ENCODE data around the gene DENND4C. TPM values are rescaled to one million over a fixed set of nuclear protein-coding genes. Genes with fewer than 3 reads are reported as not detected.
"Not testable (repeated sequence)": the region's sequence is repeated elsewhere in the genome, so short reads cannot be mapped to it uniquely, and the experiment has no call there.

Gene DENND4C
- polyA plus RNA-seq, 2 of the 4 experiments (the other 2 are of a cell fraction) = 17.4 to 44.1 TPM

- H3K4me1 ChIP-seq; H3K9me3 ChIP-seq; FAIRE-seq; ATAC-seq; DNase-seq (ENCODE audit: low read depth in 1 of 2, low spot score in 1 of 2); H3K4me3 ChIP-seq; H3K4me2 ChIP-seq; H3K27ac ChIP-seq; POLR2A ChIA-PET: not testable (repeated sequence)
- CTCF ChIA-PET = interaction anchor here (0.6 kb wide), 1 partner anchor 153 kb away, joined by 3 read pairs; no protein-coding TSS in a partner anchor
- WGBS (ENCODE audit: missing lambda C conversion rate) = 86% methylated on average over 3 of the region's 3 CpGs
- TF ChIP-seq, protein P1, sequence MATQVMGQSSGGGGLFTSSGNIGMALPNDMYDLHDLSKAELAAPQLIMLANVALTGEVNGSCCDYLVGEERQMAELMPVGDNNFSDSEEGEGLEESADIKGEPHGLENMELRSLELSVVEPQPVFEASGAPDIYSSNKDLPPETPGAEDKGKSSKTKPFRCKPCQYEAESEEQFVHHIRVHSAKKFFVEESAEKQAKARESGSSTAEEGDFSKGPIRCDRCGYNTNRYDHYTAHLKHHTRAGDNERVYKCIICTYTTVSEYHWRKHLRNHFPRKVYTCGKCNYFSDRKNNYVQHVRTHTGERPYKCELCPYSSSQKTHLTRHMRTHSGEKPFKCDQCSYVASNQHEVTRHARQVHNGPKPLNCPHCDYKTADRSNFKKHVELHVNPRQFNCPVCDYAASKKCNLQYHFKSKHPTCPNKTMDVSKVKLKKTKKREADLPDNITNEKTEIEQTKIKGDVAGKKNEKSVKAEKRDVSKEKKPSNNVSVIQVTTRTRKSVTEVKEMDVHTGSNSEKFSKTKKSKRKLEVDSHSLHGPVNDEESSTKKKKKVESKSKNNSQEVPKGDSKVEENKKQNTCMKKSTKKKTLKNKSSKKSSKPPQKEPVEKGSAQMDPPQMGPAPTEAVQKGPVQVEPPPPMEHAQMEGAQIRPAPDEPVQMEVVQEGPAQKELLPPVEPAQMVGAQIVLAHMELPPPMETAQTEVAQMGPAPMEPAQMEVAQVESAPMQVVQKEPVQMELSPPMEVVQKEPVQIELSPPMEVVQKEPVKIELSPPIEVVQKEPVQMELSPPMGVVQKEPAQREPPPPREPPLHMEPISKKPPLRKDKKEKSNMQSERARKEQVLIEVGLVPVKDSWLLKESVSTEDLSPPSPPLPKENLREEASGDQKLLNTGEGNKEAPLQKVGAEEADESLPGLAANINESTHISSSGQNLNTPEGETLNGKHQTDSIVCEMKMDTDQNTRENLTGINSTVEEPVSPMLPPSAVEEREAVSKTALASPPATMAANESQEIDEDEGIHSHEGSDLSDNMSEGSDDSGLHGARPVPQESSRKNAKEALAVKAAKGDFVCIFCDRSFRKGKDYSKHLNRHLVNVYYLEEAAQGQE (IDR thresholded peaks at IDR 0.05) = peak; percentile 77; the same call in 1 of the 2 replicates
These were observed 36.4 kb downstream of the DENND4C start for GRCh38 chr9:19266778-19267384.

DNA sequence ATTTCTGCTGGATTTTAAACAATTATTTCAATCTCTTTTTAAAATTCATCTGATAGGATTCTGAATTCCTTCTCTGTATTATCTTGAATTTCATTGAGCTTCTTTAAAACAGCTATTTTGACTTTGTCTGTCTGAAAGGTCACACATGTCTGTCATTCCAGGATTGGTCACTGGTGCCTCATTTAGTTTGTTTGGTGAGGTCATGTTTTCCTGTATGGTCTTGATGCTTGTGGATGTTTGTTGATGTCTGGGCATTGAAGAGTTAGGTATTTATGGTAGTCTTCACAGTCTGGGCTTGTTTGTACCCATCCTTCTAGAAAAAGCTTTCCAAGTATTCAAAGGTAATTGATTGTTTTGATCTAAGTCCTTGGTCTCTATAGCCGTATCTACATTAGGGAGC lies 39.1 kb downstream of the DENND4C start:
- no peak for TF ChIP-seq HOXA7 (CRISPR knock-in tag; IDR thresholded peaks at IDR 0.05)
- no peak for TF ChIP-seq CBX2 (IDR thresholded peaks at IDR 0.05; ENCODE audit: borderline replicate concordance, low read depth)
- TF ChIP-seq, protein P2, sequence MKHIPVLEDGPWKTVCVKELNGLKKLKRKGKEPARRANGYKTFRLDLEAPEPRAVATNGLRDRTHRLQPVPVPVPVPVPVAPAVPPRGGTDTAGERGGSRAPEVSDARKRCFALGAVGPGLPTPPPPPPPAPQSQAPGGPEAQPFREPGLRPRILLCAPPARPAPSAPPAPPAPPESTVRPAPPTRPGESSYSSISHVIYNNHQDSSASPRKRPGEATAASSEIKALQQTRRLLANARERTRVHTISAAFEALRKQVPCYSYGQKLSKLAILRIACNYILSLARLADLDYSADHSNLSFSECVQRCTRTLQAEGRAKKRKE (CRISPR knock-in tag; IDR thresholded peaks at IDR 0.05; ENCODE audit: low read depth) = no peak
- TF ChIP-seq HEYL (CRISPR knock-in tag; IDR thresholded peaks at IDR 0.05) = no peak
- TF ChIP-seq GATA3 (IDR thresholded peaks at IDR 0.05; ENCODE audit: borderline replicate concordance) = no peak
- TF ChIP-seq POLR2A (IDR thresholded peaks at IDR 0.05; ENCODE audit: low read length) = no peak
- TF ChIP-seq JUN (IDR thresholded peaks at IDR 0.05) = no peak
- no peak for TF ChIP-seq CHD2 (IDR thresholded peaks at IDR 0.05; ENCODE audit: low read length, partially characterized antibody)
- TF ChIP-seq KDM1A (IDR thresholded peaks at IDR 0.05; ENCODE audit: low read depth) = no peak
- no peak for TF ChIP-seq SMC3 (IDR thresholded peaks at IDR 0.05)
- TF ChIP-seq, protein P3, sequence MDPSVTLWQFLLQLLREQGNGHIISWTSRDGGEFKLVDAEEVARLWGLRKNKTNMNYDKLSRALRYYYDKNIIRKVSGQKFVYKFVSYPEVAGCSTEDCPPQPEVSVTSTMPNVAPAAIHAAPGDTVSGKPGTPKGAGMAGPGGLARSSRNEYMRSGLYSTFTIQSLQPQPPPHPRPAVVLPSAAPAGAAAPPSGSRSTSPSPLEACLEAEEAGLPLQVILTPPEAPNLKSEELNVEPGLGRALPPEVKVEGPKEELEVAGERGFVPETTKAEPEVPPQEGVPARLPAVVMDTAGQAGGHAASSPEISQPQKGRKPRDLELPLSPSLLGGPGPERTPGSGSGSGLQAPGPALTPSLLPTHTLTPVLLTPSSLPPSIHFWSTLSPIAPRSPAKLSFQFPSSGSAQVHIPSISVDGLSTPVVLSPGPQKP (IDR thresholded peaks at IDR 0.05; ENCODE audit: low read depth, low read length) = no peak
- TF ChIP-seq NPAS2 (CRISPR knock-in tag; IDR thresholded peaks at IDR 0.05; ENCODE audit: borderline replicate concordance) = no peak
- DNase-seq (ENCODE audit: low read depth in 1 of 2, low spot score in 1 of 2) (no peak), ATAC-seq (no peak), FAIRE-seq (no peak)
- no peaks in the 10 kb centered on the region for H3K4me1 ChIP-seq
- no peaks in the 10 kb centered on the region for H3K9me3 ChIP-seq
- CTCF ChIA-PET = interaction anchor here (1.5 kb wide), 1 partner anchor 95 kb away, joined by 3 read pairs; no protein-coding TSS in a partner anchor
- no peak overlapping the region for H3K27ac ChIP-seq
- 96% methylated on average over 1 of the region's 1 CpG for WGBS (ENCODE audit: missing lambda C conversion rate)
- POLR2A ChIA-PET = no interaction called here
- H3K4me3 ChIP-seq = no peak overlapping the region
- H3K4me2 ChIP-seq = no peak overlapping the region

- WGBS (ENCODE audit: missing lambda C conversion rate) = 93% methylated on average over 1 of the region's 1 CpG
- no peak for ATAC-seq
- POLR2A ChIA-PET = no interaction called here
- TF ChIP-seq CEBPB (IDR thresholded peaks at IDR 0.05) = no peak
- TF ChIP-seq HES2 (IDR thresholded peaks at IDR 0.05) = no peak
- TF ChIP-seq FOXS1 (CRISPR knock-in tag; IDR thresholded peaks at IDR 0.05) = no peak
- TF ChIP-seq GATA3 (IDR thresholded peaks at IDR 0.05; ENCODE audit: borderline replicate concordance) = no peak
- TF ChIP-seq MAFK (IDR thresholded peaks at IDR 0.05; ENCODE audit: partially characterized antibody) = no peak
- TF ChIP-seq E2F6 (IDR thresholded peaks at IDR 0.05; ENCODE audit: borderline replicate concordance, low read depth) = no peak
- no peak for TF ChIP-seq BCL3 (IDR thresholded peaks at IDR 0.05)
- Histone ChIP-seq H3K27ac (no peak overlapping the region), H3K4me3 (no peak overlapping the region), H3K4me1 (no peaks in the 10 kb centered on the region), H3K4me2 (no peak overlapping the region), H3K9me3 (no peaks in the 10 kb centered on the region)
- CTCF ChIA-PET = interaction anchor here (0.6 to 1.5 kb wide), 2 partner anchors 42 to 96 kb away, joined by 3 to 4 read pairs; no protein-coding TSS in a partner anchor
- no peak for DNase-seq (ENCODE audit: low read depth in 1 of 2, low spot score in 1 of 2)
- FAIRE-seq = no peak
These were observed 40.0 kb downstream of the DENND4C start for GRCh38 chr9:19270421-19270949.
